T-cell (primary cell): ENCODE data around the gene MAEL. TPM values are rescaled to one million over a fixed set of nuclear protein-coding genes. Genes with fewer than 3 reads are reported as not detected.

ENCODE experiments used
- ATAC-seq, 4 experiments: fragments of 200-7000 bp in 3 of 4; fragments of 150-1000 bp in 1 of 4; cut with Tn5 transposase; replicated peaks in 1 of 4; 1 replicate in 3 of 4; 2 replicates in 1 of 4; pipeline ENCODE4 v1.10.0; 2021; ENCODE audit warnings: moderate library complexity in 3 of 4, mild to moderate bottlenecking in 2 of 4, moderate number of reproducible peaks in 1 of 4
- CTCF ChIA-PET, 2 donors: fragments of 300-600 bp; sonication (Branson Sonifier 250); formaldehyde crosslinking; loops; one replicate each; lab custom pipeline; 2022; ENCODE audit warnings: antibody characterized with exemption in 2 of 2; lab: Charles Lee
- POLR2A ChIA-PET, 2 donors: fragments of 300-600 bp; sonication (Branson Sonifier 250); formaldehyde crosslinking; loops; one replicate each; lab custom pipeline; 2022; ENCODE audit warnings: antibody characterized with exemption in 2 of 2; lab: Charles Lee
- DNase-seq, 35 experiments: peaks; one replicate each; pipeline versions ENCODE4 v3.0.0 to v3.0.0-alpha.2; 2013 to 2023
- H3K27ac ChIP-seq: one replicate; pipeline ENCODE4 v1.5.1; 2013; ENCODE audit warnings: low read length
- H3K27me3 ChIP-seq, 2 experiments: replicated peaks in 1 of 2; 1 replicate in 1 of 2; 2 replicates in 1 of 2; pipeline versions ENCODE4 v1.6.1 to v1.7.0; 2013; ENCODE audit warnings: low read length in 1 of 2, mixed read lengths in 1 of 2; ENCODE audit not compliant: control insufficient read depth in 2 of 2, insufficient read depth in 2 of 2; ENCODE audit errors: extremely low read depth in 1 of 2
- H3K36me3 ChIP-seq, 2 donors: 1 replicate in 1 of 2; 2 replicates in 1 of 2; pipeline versions ENCODE4 v1.6.1 to v1.7.0; 2013; ENCODE audit warnings: low read length in 1 of 2; ENCODE audit not compliant: control insufficient read depth in 2 of 2, insufficient read depth in 1 of 2; ENCODE audit errors: extremely low read depth in 1 of 2
- H3K4me1 ChIP-seq, 2 experiments: 1 replicate in 1 of 2; 2 replicates in 1 of 2; pipeline versions ENCODE4 v1.6.1 to v1.7.0; 2013; ENCODE audit warnings: low read length in 2 of 2, mixed read lengths in 1 of 2; ENCODE audit not compliant: insufficient read depth in 2 of 2, control insufficient read depth in 1 of 2; ENCODE audit errors: extremely low read depth in 1 of 2
- H3K4me3 ChIP-seq, 2 donors: 1 replicate in 1 of 2; 2 replicates in 1 of 2; pipeline versions ENCODE4 v1.5.1 to v1.7.0; 2013; ENCODE audit warnings: mild to moderate bottlenecking in 2 of 2, low read length in 1 of 2, moderate library complexity in 1 of 2; ENCODE audit not compliant: control insufficient read depth in 1 of 2; ENCODE audit errors: extremely low read depth in 1 of 2
- H3K9me3 ChIP-seq: 2 replicates; pipeline ENCODE4 v1.7.0; 2013
- H3K27ac Mint-ChIP-seq, 2 donors: one replicate each; pipeline ENCODE4 v1.8.0; 2020 to 2021; ENCODE audit warnings: mild to moderate bottlenecking in 2 of 2, mixed read lengths in 2 of 2
- H3K27me3 Mint-ChIP-seq, 2 donors: one replicate each; pipeline ENCODE4 v1.8.0; 2021 to 2022; ENCODE audit warnings: mixed read lengths in 2 of 2
- H3K36me3 Mint-ChIP-seq: one replicate; pipeline ENCODE4 v1.8.0; 2021; ENCODE audit warnings: mixed read lengths
- H3K4me1 Mint-ChIP-seq, 3 donors: one replicate each; pipeline ENCODE4 v1.8.0; 2020 to 2022; ENCODE audit warnings: mixed read lengths in 3 of 3, mild to moderate bottlenecking in 1 of 3
- H3K4me3 Mint-ChIP-seq, 3 donors: one replicate each; pipeline ENCODE4 v1.8.0; 2020 to 2022; ENCODE audit warnings: mild to moderate bottlenecking in 3 of 3, mixed read lengths in 3 of 3, moderate library complexity in 3 of 3
- H3K9me3 Mint-ChIP-seq, 3 donors: one replicate each; pipeline ENCODE4 v1.8.0; 2020 to 2022; ENCODE audit warnings: mixed read lengths in 3 of 3
- WGBS: methylation state at CpG from one replicate; pipeline ENCODE4 v1.1.5; 2013; ENCODE audit warnings: missing lambda C conversion rate; ENCODE audit not compliant: insufficient coverage; 5-methylcytosine and 5-hydroxymethylcytosine counted together
- total RNA-seq, 35 experiments: library from RNA in 6 of 35; stranded (reverse) in 6 of 35; fragments of 120-200 nt in 1 of 35; gene quantifications; one replicate each; pipeline versions ENCODE4 v1.2.1 to v1.2.4 and lab custom pipeline; 2013 to 2026

The MAEL gene
- total RNA-seq, 5 donors from 2014 or later (not counting 1 experiment from before 2014, with no cell fraction given): not detected

GRCh38 chr1:166975361-166976129, 13.5 kb upstream of the MAEL start, which contains the start of gene ILDR2:
Gene ILDR2 (minus strand): TSS chr1:166975540. CDS start chr1:166975268, 272 bp downstream.
- H3K4me1 Mint-ChIP-seq: peaks cover 20 to 29% (median 27%) of the 10 kb centered on the region in 3 donors
- H3K9me3 ChIP-seq: no peaks in the 10 kb centered on the region
- ATAC-seq: peak; percentile 90 to 96 (median 92)
- ChIA-PET POLR2A (no interaction called here), CTCF (no interaction called here)
- DNase-seq: peak; percentile 2 to 70 (median 36)
- peak within 1 kb of the TSS in 1 of 2 donors; percentile 68 for H3K27ac Mint-ChIP-seq
- WGBS: under 1% methylated on average over 91 of the region's 97 CpGs
- H3K27me3 Mint-ChIP-seq: peaks cover 0 to 32% of the 10 kb centered on the region in 2 donors
- H3K4me1 ChIP-seq: peaks cover 6 to 11% of the 10 kb centered on the region in 2 experiments
- peaks cover 5 to 35% of the 10 kb centered on the region in 2 experiments for H3K27me3 ChIP-seq
- H3K9me3 Mint-ChIP-seq: no peaks in the 10 kb centered on the region
- no peaks in the 10 kb centered on the region for H3K36me3 ChIP-seq
- no peaks in the 10 kb centered on the region for H3K36me3 Mint-ChIP-seq
- H3K27ac ChIP-seq: no peak within 1 kb of the TSS
- peak within 1 kb of the TSS; percentile 50 to 70 for H3K4me3 ChIP-seq
- peak within 1 kb of the TSS; percentile 80 to 86 (median 83) for H3K4me3 Mint-ChIP-seq

- Mint-ChIP-seq H3K4me1 (peaks cover 13 to 20% (median 20%) of the 10 kb centered on the region in 3 donors), H3K27me3 (peaks cover 0 to 18% of the 10 kb centered on the region in 2 donors), H3K36me3 (no peaks in the 10 kb centered on the region), H3K27ac (no peak overlapping the region), H3K4me3 (no peak overlapping the region), H3K9me3 (no peaks in the 10 kb centered on the region)
- ChIA-PET CTCF (interaction anchor here in 1 of 2 donors (0.9 to 1.0 kb wide), 2 partner anchors 12 to 68 kb away, joined by 3 to 4 read pairs; no protein-coding TSS in a partner anchor), POLR2A (no interaction called here)
- no peak for ATAC-seq
- Histone ChIP-seq H3K27ac (no peak overlapping the region), H3K27me3 (peaks cover 5 to 16% of the 10 kb centered on the region in 2 experiments), H3K36me3 (no peaks in the 10 kb centered on the region), H3K4me3 (no peak overlapping the region), H3K4me1 (peaks cover 0 to 11% of the 10 kb centered on the region in 2 experiments), H3K9me3 (no peaks in the 10 kb centered on the region)
- DNase-seq: no peak
- 100% methylated on average over 1 of the region's 2 CpGs for WGBS
Measured at GRCh38 chr1:166977951-166978350, 11.1 kb upstream of the MAEL start.

- POLR2A ChIA-PET: no interaction called here
Measured at GRCh38 chr1:166978821-166979220, 10.3 kb upstream of the MAEL start.

GRCh38 chr1:166980383-166980782, 8.7 kb upstream of the MAEL start:
- Histone ChIP-seq H3K4me3 (no peak overlapping the region), H3K36me3 (no peaks in the 10 kb centered on the region), H3K27me3 (no peaks in the 10 kb centered on the region), H3K27ac (no peak overlapping the region), H3K9me3 (no peaks in the 10 kb centered on the region), H3K4me1 (no peaks in the 10 kb centered on the region)
- Mint-ChIP-seq H3K4me3 (no peak overlapping the region), H3K36me3 (no peaks in the 10 kb centered on the region), H3K4me1 (peaks cover 6 to 8% (median 6%) of the 10 kb centered on the region in 3 donors), H3K9me3 (no peaks in the 10 kb centered on the region), H3K27me3 (peaks cover 3 to 9% of the 10 kb centered on the region in 2 donors), H3K27ac (no peak overlapping the region)
- CTCF ChIA-PET: interaction anchor here (0.7 to 1.4 kb wide), 2 partner anchors 68 to 1541 kb away, joined by 3 read pairs; no protein-coding TSS in a partner anchor
- DNase-seq: no peak
- no CpG with 5 or more reads among the region's 1 CpG for WGBS
- POLR2A ChIA-PET: no interaction called here
- ATAC-seq: no peak

More at GRCh38 chr1:166978821-166979220, 10.3 kb upstream of the MAEL start:
- Histone ChIP-seq H3K4me1 (peaks cover 0 to 11% of the 10 kb centered on the region in 2 experiments), H3K27ac (no peak overlapping the region), H3K36me3 (no peaks in the 10 kb centered on the region), H3K9me3 (no peaks in the 10 kb centered on the region), H3K4me3 (no peak overlapping the region), H3K27me3 (peaks cover 4 to 8% of the 10 kb centered on the region in 2 experiments)
- Mint-ChIP-seq H3K27me3 (peaks cover 0 to 11% of the 10 kb centered on the region in 2 donors), H3K4me3 (no peak overlapping the region), H3K27ac (no peak overlapping the region), H3K9me3 (no peaks in the 10 kb centered on the region), H3K4me1 (peaks cover 13 to 20% (median 19%) of the 10 kb centered on the region in 3 donors), H3K36me3 (no peaks in the 10 kb centered on the region)
- CTCF ChIA-PET: interaction anchor here in 1 of 2 donors (0.7 kb wide), 1 partner anchor 68 kb away, joined by 3 read pairs; no protein-coding TSS in a partner anchor
- WGBS: 29% methylated on average over 1 of the region's 1 CpG
- DNase-seq (no peak), ATAC-seq (no peak)

GRCh38 chr1:166980818-166981217, 8.3 kb upstream of the MAEL start:
- Mint-ChIP-seq H3K36me3 (no peaks in the 10 kb centered on the region), H3K27me3 (peaks cover 3 to 11% of the 10 kb centered on the region in 2 donors), H3K27ac (no peak overlapping the region), H3K4me3 (no peak overlapping the region), H3K4me1 (peaks cover 5 to 8% (median 6%) of the 10 kb centered on the region in 3 donors), H3K9me3 (peaks cover 0 to under 1% (median 0%) of the 10 kb centered on the region in 3 donors)
- H3K9me3 ChIP-seq: no peaks in the 10 kb centered on the region
- DNase-seq (no peak), ATAC-seq (no peak)
- H3K4me1 ChIP-seq: no peaks in the 10 kb centered on the region
- no peak overlapping the region for H3K27ac ChIP-seq
- no peaks in the 10 kb centered on the region for H3K27me3 ChIP-seq
- POLR2A ChIA-PET: no interaction called here
- H3K4me3 ChIP-seq: no peak overlapping the region
- CTCF ChIA-PET: interaction anchor here in 1 of 2 donors (1.4 kb wide), 1 partner anchor 68 kb away, joined by 3 read pairs; no protein-coding TSS in a partner anchor
- WGBS: no CpG with 5 or more reads among the region's 3 CpGs
- H3K36me3 ChIP-seq: no peaks in the 10 kb centered on the region

GRCh38 chr1:166981589-166981988, 7.5 kb upstream of the MAEL start:
- Histone ChIP-seq H3K4me3 (no peak overlapping the region), H3K4me1 (no peaks in the 10 kb centered on the region), H3K36me3 (no peaks in the 10 kb centered on the region), H3K27ac (no peak overlapping the region), H3K27me3 (no peaks in the 10 kb centered on the region), H3K9me3 (no peaks in the 10 kb centered on the region)
- H3K27me3 Mint-ChIP-seq: peaks cover 6 to 17% of the 10 kb centered on the region in 2 donors
- no peak overlapping the region for H3K4me3 Mint-ChIP-seq
- ATAC-seq (no peak), DNase-seq (no peak)
- peaks cover 0 to 3% (median 0%) of the 10 kb centered on the region in 3 donors for H3K9me3 Mint-ChIP-seq
- ChIA-PET CTCF (interaction anchor here in 1 of 2 donors (1.4 kb wide), 1 partner anchor 69 kb away, joined by 3 read pairs; no protein-coding TSS in a partner anchor), POLR2A (interaction anchor here in 1 of 2 donors (0.7 kb wide), 1 partner anchor 42 kb away, joined by 3 read pairs; no protein-coding TSS in a partner anchor)
- H3K36me3 Mint-ChIP-seq: no peaks in the 10 kb centered on the region
- H3K4me1 Mint-ChIP-seq: no peaks in the 10 kb centered on the region
- no peak overlapping the region for H3K27ac Mint-ChIP-seq
- WGBS: no CpG with 5 or more reads among the region's 1 CpG
